Fibroblast of pulmonary artery (primary cell): ENCODE results near the gene ZNF524.

Experiments
- DNase-seq: peaks from one replicate; pipeline ENCODE4 v3.0.0-alpha.2; 2010; ENCODE audit warnings: low read depth
- H3K4me3 ChIP-seq: replicated peaks from 2 replicates; pipeline ENCODE4 v1.5.1; 2011; ENCODE audit warnings: low read depth, mild to moderate bottlenecking, control low read depth, low read length, moderate library complexity
- CTCF ChIP-seq: IDR thresholded peaks from 2 replicates; pipeline ENCODE4 v1.5.1; 2011; ENCODE audit warnings: mild to moderate bottlenecking, control low read depth, low read length, inconsistent platforms; ENCODE audit errors: missing control alignments

Gene ZNF524

GRCh38 chr19:55603581-55604292 lies 3.6 kb downstream of the ZNF524 start:
- no peak for TF ChIP-seq CTCF
- H3K4me3 ChIP-seq, result no peak overlapping the region
- DNase-seq, result no peak

- DNase-seq, result peak; percentile 98
- H3K4me3 ChIP-seq, result peak overlapping the region; percentile 76
- TF ChIP-seq CTCF, result no peak
Observed at GRCh38 chr19:55605207-55605636, 5.1 kb downstream of the ZNF524 start.

GRCh38 chr19:55605637-55606470 lies 5.8 kb downstream of the ZNF524 start, which contains the start of gene ZNF865:
ZNF865 (plus strand) TSS chr19:55605647; CDS start chr19:55613619, 7,972 bp downstream.
- H3K4me3 ChIP-seq, result peak within 1 kb of the TSS; percentile 76
- TF ChIP-seq CTCF, result peak; percentile 90
- peak; percentile 90 for DNase-seq

- TF ChIP-seq CTCF, result no peak
- DNase-seq, result no peak
- peak overlapping the region; percentile 76 for H3K4me3 ChIP-seq
Observed at GRCh38 chr19:55606471-55606787, 6.3 kb downstream of the ZNF524 start.

- H3K4me3 ChIP-seq, result peak overlapping the region; percentile 76
- no peak for TF ChIP-seq CTCF
- no peak for DNase-seq
Observed at GRCh38 chr19:55606817-55607216, 6.7 kb downstream of the ZNF524 start.

GRCh38 chr19:55609326-55609725 lies 9.2 kb downstream of the ZNF524 start:
- TF ChIP-seq CTCF, result no peak
- DNase-seq, result no peak
- no peak overlapping the region for H3K4me3 ChIP-seq
